H9 (cell line): ENCODE results near the gene CD300C. TPM values are rescaled to one million over a fixed set of nuclear protein-coding genes. Genes with fewer than 3 reads are reported as not detected.
A peak's percentile ranks its signal among the peaks of the same experiment; 100 is the strongest.

ENCODE experiments used
- DNase-seq: peaks from one replicate; pipeline ENCODE4 v3.0.0-alpha.2; 2017
- H2AFZ ChIP-seq: one replicate; pipeline ENCODE4 v1.6.1; 2013; ENCODE audit warnings: mild to moderate bottlenecking, low read length, control low read depth, moderate library complexity
- H2AK5ac ChIP-seq: 2 replicates; pipeline ENCODE4 v1.6.1; 2013; ENCODE audit warnings: low read length, control low read depth, mixed read lengths; ENCODE audit not compliant: insufficient read length
- H2BK120ac ChIP-seq: one replicate; pipeline ENCODE4 v1.6.1; 2013; ENCODE audit warnings: low read depth, mild to moderate bottlenecking, low read length, control low read depth, inconsistent platforms; ENCODE audit not compliant: poor library complexity, severe bottlenecking
- H2BK12ac ChIP-seq: 2 replicates; pipeline ENCODE4 v1.6.1; 2013; ENCODE audit warnings: low read length, control low read depth, mixed read lengths, low read depth; ENCODE audit not compliant: insufficient read length
- H2BK15ac ChIP-seq: 2 replicates; pipeline ENCODE4 v1.6.1; 2013; ENCODE audit warnings: low read depth, low read length, control low read depth
- H2BK20ac ChIP-seq: one replicate; pipeline ENCODE4 v1.6.1; 2013; ENCODE audit warnings: low read depth, mild to moderate bottlenecking, low read length, control low read depth, inconsistent platforms; ENCODE audit not compliant: poor library complexity, severe bottlenecking
- H2BK5ac ChIP-seq: 2 replicates; pipeline ENCODE4 v1.6.1; 2013; ENCODE audit warnings: low read length, control low read depth, mixed read lengths; ENCODE audit not compliant: insufficient read length
- H3K14ac ChIP-seq: 2 replicates; pipeline ENCODE4 v1.6.1; 2013; ENCODE audit warnings: low read length, control low read depth; ENCODE audit not compliant: insufficient read depth
- H3K18ac ChIP-seq: 2 replicates; pipeline ENCODE4 v1.6.1; 2013; ENCODE audit warnings: low read depth, mild to moderate bottlenecking, mixed read lengths, low read length, control low read depth; ENCODE audit not compliant: insufficient read length
- H3K23ac ChIP-seq: 2 replicates; pipeline ENCODE4 v1.6.1; 2013; ENCODE audit warnings: low read length, control low read depth, mixed read lengths, low read depth; ENCODE audit not compliant: insufficient read length
- H3K23me2 ChIP-seq: 2 replicates; pipeline ENCODE4 v1.6.1; 2013; ENCODE audit warnings: low read depth, mild to moderate bottlenecking, mixed read lengths, low read length, control low read depth; ENCODE audit not compliant: insufficient read length, poor library complexity, severe bottlenecking
- H3K27ac ChIP-seq: 2 replicates; pipeline ENCODE4 v1.5.1; 2013; ENCODE audit warnings: low read length, control low read depth, mixed read lengths, low read depth; ENCODE audit not compliant: insufficient read length
- H3K27me3 ChIP-seq: 2 replicates; pipeline ENCODE4 v1.6.1; 2013; ENCODE audit warnings: low read length, control low read depth, inconsistent platforms; ENCODE audit not compliant: insufficient read depth
- H3K4ac ChIP-seq: 2 replicates; pipeline ENCODE4 v1.6.1; 2013; ENCODE audit warnings: low read depth, mild to moderate bottlenecking, control low read depth, inconsistent platforms, low read length, moderate library complexity
- H3K4me1 ChIP-seq: 2 replicates; pipeline ENCODE4 v1.6.1; 2013; ENCODE audit warnings: low read length, control low read depth, inconsistent platforms; ENCODE audit not compliant: insufficient read depth
- H3K4me2 ChIP-seq: 2 replicates; pipeline ENCODE4 v1.6.1; 2013; ENCODE audit warnings: low read length, control low read depth, mixed read lengths; ENCODE audit not compliant: insufficient read length, insufficient read depth
- H3K56ac ChIP-seq: 2 replicates; pipeline ENCODE4 v1.6.1; 2013; ENCODE audit warnings: low read depth, mild to moderate bottlenecking, mixed read lengths, low read length, control low read depth; ENCODE audit not compliant: insufficient read length
- H3K79me1 ChIP-seq: 2 replicates; pipeline ENCODE4 v1.6.1; 2013; ENCODE audit warnings: low read depth, mild to moderate bottlenecking, moderate library complexity, low read length, control low read depth, inconsistent platforms; ENCODE audit not compliant: insufficient read depth, poor library complexity, severe bottlenecking
- H3K79me2 ChIP-seq: 2 replicates; pipeline ENCODE4 v1.6.1; 2013; ENCODE audit warnings: low read length, control low read depth, inconsistent platforms; ENCODE audit not compliant: insufficient read depth
- H3K9ac ChIP-seq: 2 replicates; pipeline ENCODE4 v1.6.1; 2013; ENCODE audit warnings: low read length, control low read depth, mixed read lengths; ENCODE audit not compliant: insufficient read length; ENCODE audit errors: extremely low read depth
- H3K9me3 ChIP-seq: one replicate; pipeline ENCODE4 v1.6.1; 2013; ENCODE audit warnings: low read depth, low read length, inconsistent platforms; ENCODE audit not compliant: control insufficient read depth
- H3T11ph ChIP-seq: one replicate; pipeline ENCODE4 v1.6.1; 2013; ENCODE audit warnings: mild to moderate bottlenecking, low read length, control low read depth, inconsistent platforms
- H4K20me1 ChIP-seq: one replicate; pipeline ENCODE4 v1.6.1; 2013; ENCODE audit not compliant: control insufficient read depth, insufficient read length, insufficient read depth
- H4K5ac ChIP-seq: 2 replicates; pipeline ENCODE4 v1.6.1; 2013; ENCODE audit warnings: low read depth, mild to moderate bottlenecking, mixed read lengths, low read length, control low read depth; ENCODE audit not compliant: insufficient read length
- H4K8ac ChIP-seq: replicated peaks from 2 replicates; pipeline ENCODE4 v1.6.1; 2013; ENCODE audit warnings: low read length, control low read depth, mixed read lengths, low read depth; ENCODE audit not compliant: insufficient read length
- H4K91ac ChIP-seq: 2 replicates; pipeline ENCODE4 v1.6.1; 2013; ENCODE audit warnings: low read depth, mild to moderate bottlenecking, moderate library complexity, mixed read lengths, low read length, control low read depth; ENCODE audit not compliant: insufficient read length
- H3K27ac Mint-ChIP-seq, 3 experiments: 2 replicates in 2 of 3; 3 replicates in 1 of 3; pipeline ENCODE4 v1.8.0; 2020 to 2021; ENCODE audit warnings: mixed read lengths in 3 of 3, mild to moderate bottlenecking in 1 of 3, moderate library complexity in 1 of 3
- H3K27me3 Mint-ChIP-seq: 2 replicates; pipeline ENCODE4 v1.8.0; 2021; ENCODE audit warnings: low read depth, mild to moderate bottlenecking, moderate library complexity, mixed read lengths
- H3K36me3 Mint-ChIP-seq, 3 experiments: 2 replicates in 2 of 3; 3 replicates in 1 of 3; pipeline ENCODE4 v1.8.0; 2020 to 2021; ENCODE audit warnings: low read depth in 3 of 3, mixed read lengths in 3 of 3; ENCODE audit not compliant: insufficient read depth in 1 of 3
- H3K4me1 Mint-ChIP-seq, 2 experiments: 2 replicates each; pipeline ENCODE4 v1.8.0; 2020; ENCODE audit warnings: mixed read lengths in 2 of 2
- H3K4me3 Mint-ChIP-seq, 2 experiments: 2 replicates in 1 of 2; 3 replicates in 1 of 2; pipeline ENCODE4 v1.8.0; 2020 to 2021; ENCODE audit warnings: mild to moderate bottlenecking in 2 of 2, mixed read lengths in 2 of 2, moderate library complexity in 1 of 2
- H3K9me3 Mint-ChIP-seq, 2 experiments: 2 replicates in 1 of 2; 3 replicates in 1 of 2; pipeline ENCODE4 v1.8.0; 2020; ENCODE audit warnings: mild to moderate bottlenecking in 2 of 2, mixed read lengths in 2 of 2, moderate library complexity in 1 of 2
- WGBS: extraction: QIAGEN DNeasy Blood & Tissue Kit; methylation state at CpG from one replicate; pipeline ENCODE4 v1.1.7; 2013; ENCODE audit warnings: missing lambda C conversion rate, low lambda C conversion rate, mixed read lengths; ENCODE audit not compliant: insufficient read length; ENCODE audit errors: extremely low coverage; 5-methylcytosine and 5-hydroxymethylcytosine counted together
- total RNA-seq: library from RNA; stranded (reverse); gene quantifications from 2 replicates; pipeline ENCODE4 v1.2.1, GENCODE V29; 2021
- TF ChIP-seq, protein P1 (sequence below): fragments of 200-600 bp; sonication (generic); conservative IDR thresholded peaks from 3 replicates; pipeline ENCODE4 v1.8.0; 2021; ENCODE audit warnings: antibody characterized with exemption, mild to moderate bottlenecking

CD300C gene
- total RNA-seq, 1 experiment from 2014 or later, result not detected

GRCh38 chr17:74525781-74526288, 20.1 kb downstream of the CD300C start:
- H3K79me2 ChIP-seq, result no peaks in the 10 kb centered on the region
- Mint-ChIP-seq H3K9me3 (peaks cover 0 to 6% of the 10 kb centered on the region in 2 experiments; a peak in 4 of 5 replicates), H3K27me3 (peaks cover 74% of the 10 kb centered on the region), H3K36me3 (no peaks in the 10 kb centered on the region; a peak in 1 of 7 replicates), H3K4me1 (no peaks in the 10 kb centered on the region), H3K27ac (no peak overlapping the region), H3K4me3 (no peak overlapping the region)
- H4K5ac ChIP-seq, result no peak overlapping the region
- WGBS, result no CpG with 5 or more reads among the region's 14 CpGs
- H4K8ac ChIP-seq, result no peak overlapping the region
- no peak overlapping the region for H3K14ac ChIP-seq
- H4K91ac ChIP-seq, result no peak overlapping the region
- no peak overlapping the region for H2AFZ ChIP-seq
- H4K20me1 ChIP-seq, result no peaks in the 10 kb centered on the region
- no peak overlapping the region for H3K4me2 ChIP-seq
- H2BK15ac ChIP-seq, result no peak overlapping the region
- no peak overlapping the region for H3T11ph ChIP-seq
- no peaks in the 10 kb centered on the region for H3K79me1 ChIP-seq
- TF ChIP-seq, protein P1, sequence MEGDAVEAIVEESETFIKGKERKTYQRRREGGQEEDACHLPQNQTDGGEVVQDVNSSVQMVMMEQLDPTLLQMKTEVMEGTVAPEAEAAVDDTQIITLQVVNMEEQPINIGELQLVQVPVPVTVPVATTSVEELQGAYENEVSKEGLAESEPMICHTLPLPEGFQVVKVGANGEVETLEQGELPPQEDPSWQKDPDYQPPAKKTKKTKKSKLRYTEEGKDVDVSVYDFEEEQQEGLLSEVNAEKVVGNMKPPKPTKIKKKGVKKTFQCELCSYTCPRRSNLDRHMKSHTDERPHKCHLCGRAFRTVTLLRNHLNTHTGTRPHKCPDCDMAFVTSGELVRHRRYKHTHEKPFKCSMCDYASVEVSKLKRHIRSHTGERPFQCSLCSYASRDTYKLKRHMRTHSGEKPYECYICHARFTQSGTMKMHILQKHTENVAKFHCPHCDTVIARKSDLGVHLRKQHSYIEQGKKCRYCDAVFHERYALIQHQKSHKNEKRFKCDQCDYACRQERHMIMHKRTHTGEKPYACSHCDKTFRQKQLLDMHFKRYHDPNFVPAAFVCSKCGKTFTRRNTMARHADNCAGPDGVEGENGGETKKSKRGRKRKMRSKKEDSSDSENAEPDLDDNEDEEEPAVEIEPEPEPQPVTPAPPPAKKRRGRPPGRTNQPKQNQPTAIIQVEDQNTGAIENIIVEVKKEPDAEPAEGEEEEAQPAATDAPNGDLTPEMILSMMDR, result no peak
- H3K56ac ChIP-seq, result no peak overlapping the region
- H3K27ac ChIP-seq, result no peak overlapping the region
- H3K18ac ChIP-seq, result no peak overlapping the region
- peak; percentile 22 for DNase-seq
- H3K23ac ChIP-seq, result no peak overlapping the region
- H2BK20ac ChIP-seq, result no peak overlapping the region
- no peaks in the 10 kb centered on the region for H3K4me1 ChIP-seq
- no peaks in the 10 kb centered on the region; the same call in 1 of the 2 replicates for H3K27me3 ChIP-seq
- H2BK5ac ChIP-seq, result no peak overlapping the region
- no peak overlapping the region for H2BK12ac ChIP-seq
- H3K9ac ChIP-seq, result no peak overlapping the region
- H2BK120ac ChIP-seq, result no peak overlapping the region
- no peak overlapping the region for H3K4ac ChIP-seq
- no peaks in the 10 kb centered on the region for H3K23me2 ChIP-seq
- H3K9me3 ChIP-seq, result no peaks in the 10 kb centered on the region
- H2AK5ac ChIP-seq, result no peak overlapping the region
